Retinal pigment epithelial cell (primary cell): ENCODE measurements around the gene ARID2.

Experiments
- DNase-seq: peaks from one replicate; pipeline ENCODE4 v3.0.0-alpha.2; 2010; ENCODE audit warnings: low read depth
- H3K4me3 ChIP-seq: 2 replicates; pipeline ENCODE4 v1.5.1; 2011; ENCODE audit warnings: mild to moderate bottlenecking, low read length, control low read depth, moderate library complexity
- CTCF ChIP-seq: conservative IDR thresholded peaks from 2 replicates; pipeline ENCODE4 v1.5.1; 2011; ENCODE audit warnings: low read depth, low read length, control low read depth, inconsistent platforms

ARID2 gene

GRCh38 chr12:45718306-45718705 is 11.2 kb upstream of the ARID2 start:
- no peak for TF ChIP-seq CTCF
- DNase-seq, result no peak
- no peak overlapping the region for H3K4me3 ChIP-seq

GRCh38 chr12:45720069-45720468 is 9.4 kb upstream of the ARID2 start:
- no peak overlapping the region for H3K4me3 ChIP-seq
- no peak for DNase-seq
- no peak for TF ChIP-seq CTCF

- no peak overlapping the region for H3K4me3 ChIP-seq
- TF ChIP-seq CTCF, result no peak
- no peak for DNase-seq
These were observed 8.1 kb upstream of the ARID2 start for GRCh38 chr12:45721369-45721768.

- DNase-seq, result no peak
- no peak overlapping the region for H3K4me3 ChIP-seq
- no peak for TF ChIP-seq CTCF
These were observed 7.6 kb upstream of the ARID2 start for GRCh38 chr12:45721954-45722353.

GRCh38 chr12:45725631-45726602 is 3.6 kb upstream of the ARID2 start:
- no peak for DNase-seq
- TF ChIP-seq CTCF, result peak; percentile 74
- H3K4me3 ChIP-seq, result peak overlapping the region; percentile 93

- no peak for DNase-seq
- TF ChIP-seq CTCF, result no peak
- peak overlapping the region; percentile 93 for H3K4me3 ChIP-seq
These were observed 2.8 kb upstream of the ARID2 start for GRCh38 chr12:45726603-45727300.
